Pancreas (tissue), 10 donors: ENCODE data around the gene FRMPD3. TPM values are rescaled to one million over a fixed set of nuclear protein-coding genes. Genes with fewer than 3 reads are reported as not detected.

Source experiments
- ATAC-seq, 4 donors: fragments of 200-7000 bp; cut with Tn5 transposase; one replicate each; pipeline versions ENCODE4 v1.8.0 to v1.9.1; 2020; ENCODE audit warnings: mild to moderate bottlenecking in 4 of 4, moderate library complexity in 4 of 4
- DNase-seq, 6 donors: peaks; one replicate each; pipeline ENCODE4 v3.0.0-alpha.2; 2020
- FAIRE-seq: peaks from 2 replicates; lab custom pipeline; 2012; peaks lifted over from hg19 to GRCh38; lab: Jason Lieb, UNC
- H3K27ac ChIP-seq, 4 donors: fragments of 200-600 bp; sonication (generic); 1 replicate in 3 of 4; 2 replicates in 1 of 4; pipeline versions ENCODE4 v1.5.0 to v1.8.0; 2020
- H3K27me3 ChIP-seq, 4 donors: fragments of 200-600 bp; one replicate each; pipeline ENCODE4 v1.8.0; 2021
- H3K36me3 ChIP-seq, 3 donors: fragments of 200-600 bp; sonication (generic) in 1 of 3; one replicate each; pipeline versions ENCODE4 v1.5.0 to v1.8.0; 2020 to 2021
- H3K4me1 ChIP-seq, 3 donors: fragments of 200-600 bp; one replicate each; pipeline ENCODE4 v1.8.0; 2021
- H3K4me3 ChIP-seq, 4 donors: fragments of 200-600 bp; sonication (generic) in 2 of 4; one replicate each; pipeline versions ENCODE4 v1.5.0 to v1.8.0; 2020 to 2021
- H3K9me3 ChIP-seq, 4 donors: fragments of 200-600 bp; one replicate each; pipeline ENCODE4 v1.8.0; 2021
- WGBS, 2 donors: extraction: QIAGEN DNeasy Blood & Tissue Kit; methylation state at CpG; one replicate each; pipeline ENCODE4 v1.1.7; 2013; 5-methylcytosine and 5-hydroxymethylcytosine counted together
- intact Hi-C, 3 donors: fragments of 100-400 bp; cut with DNase I; formaldehyde crosslinking; loops; one replicate each; pipeline versions ENCODE4 v1.11.1 to v1.14.2; 2022
- polyA plus RNA-seq, 2 donors: library from polyadenylated mRNA; stranded (reverse); fragments of 200-250 nt; gene quantifications; one replicate each; pipeline ENCODE4 v1.2.3, GENCODE V29; 2013
- total RNA-seq, 6 donors: library from RNA; stranded (reverse); fragmentation: NEBNext Ultra II Directional in 4 of 6; extraction: Animal tissue kit (Norgen Biotek cat#: 25700) in 4 of 6; gene quantifications; one replicate each; pipeline versions ENCODE4 v1.2.1 to v1.2.4, GENCODE V29; 2021 to 2023
- TF ChIP-seq, protein P1 (sequence below), 4 donors: fragments of 200-600 bp; sonication (generic) in 3 of 4; IDR thresholded peaks; one replicate each; pipeline versions ENCODE4 v1.5.0 to v1.8.0; 2021; ENCODE audit warnings: antibody characterized with exemption in 4 of 4
- donor health status: healthy with polysubstance abuse.
- donor health status: DM: no; HTN: no; CAD: no; lungs with moderate emphysema.
- donor health status: DM: no; HTN: no; CAD: no.
- donor health status: control.
- donor health status: control.
- donor health status: Bipolar disorder and iron deficiency.
- donor health status: DM: yes; HTN: yes; CAD: no.
- donor health status: DM: no; HTN: no; CAD: no.
- donor health status: DM: no; HTN: no; CAD: no.
- donor health status: DM: yes; HTN: yes; CAD: no.

FRMPD3 gene
- total and polyA plus RNA-seq, 8 donors = 0.05 to 1.1 (median 0.15) TPM

DNA sequence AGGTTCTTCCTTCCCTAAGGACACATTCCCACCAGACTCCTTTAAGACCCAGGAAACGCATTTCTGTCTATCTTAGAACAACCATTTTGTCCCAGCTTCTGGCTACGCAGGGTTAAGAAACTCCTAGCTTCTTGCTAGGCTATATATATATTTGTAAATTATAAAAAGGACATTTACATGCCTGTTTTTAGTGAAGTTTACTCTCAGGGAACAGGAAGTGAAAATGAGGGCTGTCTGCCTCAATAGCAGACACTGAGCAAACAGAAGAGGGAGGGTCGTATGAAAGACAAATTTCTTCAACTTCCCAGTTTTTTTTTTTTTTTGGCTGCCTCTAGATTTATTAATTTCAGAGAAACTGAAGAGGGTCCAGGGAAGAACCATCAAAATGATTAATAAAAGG, 9.3 kb upstream of the FRMPD3 start:
- WGBS, 2 donors = 78 to 79% methylated on average over 3 of the region's 3 CpGs

DNA sequence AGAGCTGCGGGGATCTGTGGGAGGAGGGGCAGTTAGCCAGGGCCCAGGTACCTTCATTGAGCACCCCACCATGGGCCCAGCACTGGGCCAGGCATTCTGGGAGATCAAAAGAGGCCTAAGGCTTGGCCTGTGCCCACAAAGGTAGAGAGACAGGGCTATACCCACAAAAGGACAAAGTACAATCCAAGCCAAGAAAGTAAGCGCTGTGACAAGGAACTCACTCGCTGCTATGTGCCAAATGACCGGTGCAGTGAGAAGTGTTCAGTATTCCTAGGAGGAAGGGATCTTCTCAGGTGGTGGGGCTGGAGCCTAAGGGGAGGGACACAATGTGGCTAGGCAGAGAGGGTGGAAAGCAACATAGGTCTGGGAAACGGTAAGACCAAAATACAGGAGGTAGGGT, 8.8 kb upstream of the FRMPD3 start:
- intact Hi-C loops = no loop called here
- Histone ChIP-seq H3K27ac (no peak overlapping the region), H3K36me3 (no peaks in the 10 kb centered on the region), H3K27me3 (peaks cover 0 to 17% (median 4%) of the 10 kb centered on the region in 4 donors), H3K4me1 (no peaks in the 10 kb centered on the region), H3K9me3 (no peaks in the 10 kb centered on the region), H3K4me3 (no peak overlapping the region)
- TF ChIP-seq, protein P1, sequence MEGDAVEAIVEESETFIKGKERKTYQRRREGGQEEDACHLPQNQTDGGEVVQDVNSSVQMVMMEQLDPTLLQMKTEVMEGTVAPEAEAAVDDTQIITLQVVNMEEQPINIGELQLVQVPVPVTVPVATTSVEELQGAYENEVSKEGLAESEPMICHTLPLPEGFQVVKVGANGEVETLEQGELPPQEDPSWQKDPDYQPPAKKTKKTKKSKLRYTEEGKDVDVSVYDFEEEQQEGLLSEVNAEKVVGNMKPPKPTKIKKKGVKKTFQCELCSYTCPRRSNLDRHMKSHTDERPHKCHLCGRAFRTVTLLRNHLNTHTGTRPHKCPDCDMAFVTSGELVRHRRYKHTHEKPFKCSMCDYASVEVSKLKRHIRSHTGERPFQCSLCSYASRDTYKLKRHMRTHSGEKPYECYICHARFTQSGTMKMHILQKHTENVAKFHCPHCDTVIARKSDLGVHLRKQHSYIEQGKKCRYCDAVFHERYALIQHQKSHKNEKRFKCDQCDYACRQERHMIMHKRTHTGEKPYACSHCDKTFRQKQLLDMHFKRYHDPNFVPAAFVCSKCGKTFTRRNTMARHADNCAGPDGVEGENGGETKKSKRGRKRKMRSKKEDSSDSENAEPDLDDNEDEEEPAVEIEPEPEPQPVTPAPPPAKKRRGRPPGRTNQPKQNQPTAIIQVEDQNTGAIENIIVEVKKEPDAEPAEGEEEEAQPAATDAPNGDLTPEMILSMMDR (IDR thresholded peaks at IDR 0.05) = no peak
- ATAC-seq = no peak
- FAIRE-seq = no peak
- 86 to 89% methylated on average over 5 of the region's 5 CpGs for WGBS, 2 donors
- no peak for DNase-seq

More for the DNA sequence above, 9.3 kb upstream of the FRMPD3 start:
- Histone ChIP-seq H3K27me3 (peaks cover 0 to 16% (median 4%) of the 10 kb centered on the region in 4 donors), H3K9me3 (no peaks in the 10 kb centered on the region), H3K4me1 (no peaks in the 10 kb centered on the region), H3K36me3 (no peaks in the 10 kb centered on the region), H3K27ac (no peak overlapping the region), H3K4me3 (no peak overlapping the region)
- FAIRE-seq = no peak
- intact Hi-C loops = no loop called here
- TF ChIP-seq, protein P1 (IDR thresholded peaks at IDR 0.05) = no peak
- no peak for DNase-seq
- ATAC-seq = no peak

DNA sequence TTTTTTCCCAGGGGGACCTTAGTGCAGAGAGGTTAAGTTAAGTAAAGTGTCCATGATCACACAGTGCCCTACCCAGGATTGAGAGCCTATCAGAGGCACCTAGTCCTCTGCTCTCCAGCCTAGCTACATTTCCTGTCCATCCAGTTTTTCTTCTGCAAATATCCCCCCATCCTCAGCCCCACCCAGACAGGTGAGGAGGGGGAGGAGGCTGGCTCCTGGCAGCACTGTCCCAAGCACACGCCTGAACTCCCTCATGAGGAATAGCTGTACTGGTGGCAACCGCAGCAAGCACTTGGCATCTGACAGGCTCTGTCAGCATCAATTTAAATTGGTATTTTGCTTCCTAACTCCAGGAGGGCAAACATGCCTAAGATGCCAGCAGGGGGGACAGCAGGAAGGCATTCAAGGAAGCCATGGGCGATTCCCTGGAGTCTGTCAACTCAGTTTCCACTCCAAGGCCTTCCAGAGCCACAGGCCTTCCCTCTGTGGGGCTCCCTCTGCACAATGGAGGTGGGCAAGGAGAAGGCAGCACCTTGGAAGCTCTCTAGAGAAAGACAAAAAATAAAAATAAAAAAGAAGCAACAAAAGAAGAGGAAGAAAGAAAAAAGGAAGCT, 6.4 kb upstream of the FRMPD3 start:
- no peaks in the 10 kb centered on the region for H3K36me3 ChIP-seq
- DNase-seq (no peak), ATAC-seq (no peak), FAIRE-seq (no peak)
- 29 to 46% methylated on average over 3 of the region's 3 CpGs for WGBS, 2 donors
- H3K9me3 ChIP-seq = no peaks in the 10 kb centered on the region
- TF ChIP-seq, protein P1 (IDR thresholded peaks at IDR 0.05) = no peak
- no peaks in the 10 kb centered on the region for H3K4me1 ChIP-seq
- peaks cover 0 to 12% (median 4%) of the 10 kb centered on the region in 4 donors for H3K27me3 ChIP-seq
- intact Hi-C loops = no loop called here
- no peak overlapping the region for H3K27ac ChIP-seq
- H3K4me3 ChIP-seq = no peak overlapping the region

DNA sequence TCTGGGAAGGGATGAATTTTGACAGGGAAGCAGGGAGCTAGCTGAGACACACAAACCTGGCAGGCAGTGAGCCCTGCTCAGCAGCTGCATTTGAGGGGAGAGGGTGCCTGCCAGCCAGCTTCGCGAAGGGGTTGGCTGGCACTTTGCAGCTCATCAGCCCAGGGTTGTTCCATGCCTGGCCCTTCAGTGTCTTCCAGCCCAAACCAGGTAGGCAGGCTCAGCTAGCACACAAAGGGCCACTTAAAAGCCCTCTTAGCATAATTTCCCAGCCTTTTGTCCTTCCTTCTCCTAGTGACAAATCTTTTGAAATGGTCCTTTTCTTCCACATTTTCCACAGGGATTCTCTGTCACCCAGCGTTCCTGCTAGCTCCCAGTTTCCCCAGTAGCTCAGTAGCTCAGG, 4.3 kb upstream of the FRMPD3 start:
- H3K4me3 ChIP-seq = no peak overlapping the region
- no peaks in the 10 kb centered on the region for H3K9me3 ChIP-seq
- H3K27ac ChIP-seq = no peak overlapping the region
- intact Hi-C loops = no loop called here
- TF ChIP-seq, protein P1 (IDR thresholded peaks at IDR 0.05) = no peak
- H3K36me3 ChIP-seq = no peaks in the 10 kb centered on the region
- DNase-seq (no peak), ATAC-seq (no peak), FAIRE-seq (no peak)
- H3K4me1 ChIP-seq = no peaks in the 10 kb centered on the region
- 47 to 61% methylated on average over 3 of the region's 3 CpGs for WGBS, 2 donors
- peaks cover 0 to 8% (median 2%) of the 10 kb centered on the region in 4 donors for H3K27me3 ChIP-seq

DNA sequence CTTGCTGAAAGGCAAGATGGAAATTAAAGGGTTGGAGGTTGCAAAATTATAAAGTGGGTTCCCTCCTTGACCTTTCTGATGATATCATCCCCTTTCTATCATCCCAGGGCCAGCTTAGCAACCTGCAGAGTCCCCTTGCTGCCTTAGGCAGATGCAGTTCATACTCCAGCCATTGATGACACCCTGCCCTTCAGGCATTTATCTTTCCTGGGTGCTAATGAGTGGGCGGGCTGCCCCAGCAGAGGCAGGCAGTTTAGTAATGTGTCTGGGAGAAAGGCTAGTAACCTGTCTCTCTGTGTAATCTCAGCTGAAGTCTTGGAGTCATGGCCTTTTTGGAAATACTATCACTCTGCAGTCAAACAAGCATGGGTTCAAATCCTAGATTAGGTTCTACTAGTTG, 3.8 kb upstream of the FRMPD3 start:
- no peaks in the 10 kb centered on the region for H3K36me3 ChIP-seq
- no peaks in the 10 kb centered on the region for H3K9me3 ChIP-seq
- TF ChIP-seq, protein P1 (IDR thresholded peaks at IDR 0.05) = no peak
- FAIRE-seq (no peak), DNase-seq (no peak), ATAC-seq (no peak)
- intact Hi-C loops = no loop called here
- no peak overlapping the region for H3K27ac ChIP-seq
- no peak overlapping the region for H3K4me3 ChIP-seq
- H3K27me3 ChIP-seq = peaks cover 0 to 8% (median 2%) of the 10 kb centered on the region in 4 donors
- no peaks in the 10 kb centered on the region for H3K4me1 ChIP-seq
- WGBS, 2 donors = 71 to 81% methylated on average over 1 of the region's 1 CpG
